NCI-H1105 treated with DMSO at 0.1 percent for 48 hours (cell line): ENCODE measurements around the gene CCR5AS.
"Not testable (repeated sequence)": the region's sequence is repeated elsewhere in the genome, so short reads cannot be mapped to it uniquely, and the experiment has no call there.

Experiments
- DNase-seq: peaks from one replicate; lab custom pipeline; 2025; lab: John Stamatoyannopoulos, UW

Gene CCR5AS

GRCh38 chr3:46402902-46403301, 4.0 kb downstream of the CCR5AS start:
- not testable (repeated sequence) for DNase-seq

GRCh38 chr3:46401579-46401978, 5.3 kb downstream of the CCR5AS start:
- no peak for DNase-seq

- DNase-seq, result no peak
These were observed 6.0 kb downstream of the CCR5AS start for GRCh38 chr3:46400846-46401245.

GRCh38 chr3:46400000-46400734, 6.7 kb downstream of the CCR5AS start:
- no peak for DNase-seq

GRCh38 chr3:46399557-46399956, 7.3 kb downstream of the CCR5AS start:
- DNase-seq, result no peak

- DNase-seq, result no peak
These were observed 7.8 kb downstream of the CCR5AS start for GRCh38 chr3:46399098-46399497.

DNA sequence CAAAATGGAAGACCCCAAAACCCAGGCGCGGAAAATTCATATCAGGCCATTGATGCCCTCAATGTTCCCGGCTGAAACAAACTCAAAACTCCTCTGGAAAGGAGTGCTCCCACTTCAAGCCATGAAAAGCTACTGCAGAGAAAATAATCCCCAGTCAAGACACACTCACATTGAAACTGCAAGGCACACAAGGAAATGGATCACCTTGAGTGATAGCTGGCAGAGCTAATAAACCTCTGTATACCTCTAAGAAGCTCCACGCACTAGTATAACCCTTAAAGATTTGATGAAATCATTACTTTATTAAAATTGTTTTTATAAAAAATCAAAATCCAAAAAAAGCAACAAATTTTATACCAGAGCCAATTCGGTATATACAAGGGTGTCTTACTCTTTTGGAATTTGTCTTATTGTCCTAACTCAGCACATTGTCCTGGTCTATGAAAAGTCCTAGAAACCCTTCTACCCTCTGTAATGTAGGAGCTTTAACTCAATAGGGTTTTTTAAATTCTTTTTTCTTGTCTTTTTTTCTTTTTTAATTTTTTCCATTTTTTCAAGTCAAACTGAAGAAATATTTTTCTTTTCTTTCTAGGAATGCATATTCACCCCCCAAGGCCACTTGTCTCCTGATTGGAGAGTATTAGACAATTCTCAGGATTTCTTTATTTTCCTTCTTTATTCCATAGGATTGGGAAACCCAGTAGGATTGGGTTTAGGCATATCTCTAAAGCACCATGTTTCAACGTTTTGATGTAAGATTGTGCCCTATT, 8.5 kb downstream of the CCR5AS start:
- DNase-seq, result no peak

GRCh38 chr3:46397111-46397510, 9.8 kb downstream of the CCR5AS start:
- DNase-seq, result no peak

DNA sequence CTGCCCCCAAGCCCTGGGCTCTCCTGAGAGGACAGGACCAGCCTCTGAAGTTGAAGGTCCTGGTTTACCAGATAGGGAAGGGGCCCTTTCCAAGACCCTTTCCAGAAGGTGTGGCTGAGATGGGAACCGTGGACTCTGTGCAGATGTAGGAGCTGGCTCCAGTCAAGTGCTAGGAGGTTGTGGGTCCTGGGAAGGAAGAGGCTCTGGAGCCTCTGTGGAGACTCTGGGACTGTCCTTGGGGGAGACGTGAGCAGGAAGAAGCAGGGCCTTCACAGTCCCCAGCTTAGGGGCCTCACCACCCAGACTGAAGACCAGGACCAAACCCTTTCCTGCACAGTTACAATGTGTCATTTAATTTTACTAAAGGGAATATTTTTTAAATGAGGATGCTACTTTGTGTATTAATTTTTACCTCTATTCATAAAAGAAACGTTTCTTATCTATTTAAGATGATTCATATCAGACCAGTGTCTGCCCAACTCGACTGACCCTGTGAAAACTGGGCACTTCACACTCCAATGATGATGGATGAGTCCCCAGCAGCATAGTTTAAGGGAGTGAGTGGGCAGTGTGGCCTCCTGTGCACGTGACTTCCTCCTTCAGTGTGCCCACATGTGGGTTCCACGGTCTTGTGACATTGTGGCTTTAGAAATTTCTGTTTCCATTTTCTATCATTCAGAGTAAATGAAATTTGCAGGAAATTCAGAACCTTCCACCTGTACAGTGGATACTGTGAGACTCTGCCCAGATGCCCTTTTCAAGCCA, 10.9 kb downstream of the CCR5AS start:
- no peak for DNase-seq

DNA sequence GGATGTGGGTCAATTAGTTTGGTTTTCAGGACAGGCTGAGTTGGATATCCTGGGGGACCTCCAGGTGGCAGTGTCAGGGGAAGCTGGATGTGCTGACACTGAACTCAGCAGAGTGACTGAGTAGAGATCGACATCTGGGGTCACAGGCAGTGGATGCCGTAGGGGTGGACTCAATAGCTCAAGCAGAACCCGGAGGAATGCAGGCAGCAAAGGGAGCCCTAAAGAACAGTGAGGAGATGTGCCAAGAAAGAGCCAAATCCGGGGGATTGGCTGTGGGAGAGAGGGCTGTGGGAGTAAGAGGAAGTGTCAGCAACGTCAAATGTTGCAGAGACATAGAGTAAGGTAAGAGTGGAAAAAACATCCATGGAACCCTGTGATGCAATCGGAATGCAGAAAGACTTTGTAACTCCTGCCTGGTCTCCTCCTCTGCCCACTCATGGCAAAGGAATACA, 11.6 kb downstream of the CCR5AS start:
- no peak for DNase-seq

- no peak for DNase-seq
These were observed 13.1 kb downstream of the CCR5AS start for GRCh38 chr3:46393554-46394434.

DNA sequence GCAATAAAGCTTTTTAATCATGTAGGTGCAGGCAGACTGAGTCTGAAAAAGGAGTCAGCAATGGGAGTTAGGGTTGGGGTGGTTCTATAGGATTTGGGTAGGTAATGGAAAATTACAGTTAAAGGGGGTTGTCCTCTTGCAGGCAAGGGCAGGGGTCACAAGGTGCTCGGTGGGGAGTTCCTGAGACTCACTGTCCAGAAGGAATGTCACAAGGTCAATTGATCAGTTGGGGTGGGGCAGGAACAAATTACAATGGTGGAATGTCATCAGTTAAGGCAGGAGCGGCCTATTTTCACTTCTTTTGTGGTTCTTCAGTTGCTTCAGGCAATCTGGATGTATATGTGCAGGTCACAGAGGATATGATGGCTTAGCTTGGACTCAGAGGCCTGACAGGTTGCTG, 13.9 kb downstream of the CCR5AS start:
- no peak for DNase-seq

GRCh38 chr3:46391526-46391925, 15.3 kb downstream of the CCR5AS start:
- not testable (repeated sequence) for DNase-seq

DNA sequence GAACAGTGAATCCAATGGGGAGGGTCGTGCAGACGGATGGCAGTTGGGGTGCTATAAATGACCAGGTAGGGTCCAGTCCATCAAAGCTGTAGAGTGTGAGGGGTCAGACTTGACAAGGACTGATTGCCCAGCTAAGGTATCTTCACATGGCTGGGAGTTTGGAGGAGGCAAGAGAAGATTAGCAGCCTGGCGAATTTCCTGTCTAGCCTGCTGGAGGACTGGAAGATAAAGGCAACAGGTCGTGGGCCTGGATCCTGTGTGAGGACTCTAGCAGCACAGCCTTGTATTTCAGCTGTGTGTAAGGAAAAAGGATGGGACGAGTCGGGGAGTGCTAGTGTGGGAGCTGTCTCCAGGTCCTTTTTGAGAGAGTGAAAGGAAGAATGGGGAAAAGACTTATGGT, 17.6 kb downstream of the CCR5AS start:
- DNase-seq, result no peak

DNA sequence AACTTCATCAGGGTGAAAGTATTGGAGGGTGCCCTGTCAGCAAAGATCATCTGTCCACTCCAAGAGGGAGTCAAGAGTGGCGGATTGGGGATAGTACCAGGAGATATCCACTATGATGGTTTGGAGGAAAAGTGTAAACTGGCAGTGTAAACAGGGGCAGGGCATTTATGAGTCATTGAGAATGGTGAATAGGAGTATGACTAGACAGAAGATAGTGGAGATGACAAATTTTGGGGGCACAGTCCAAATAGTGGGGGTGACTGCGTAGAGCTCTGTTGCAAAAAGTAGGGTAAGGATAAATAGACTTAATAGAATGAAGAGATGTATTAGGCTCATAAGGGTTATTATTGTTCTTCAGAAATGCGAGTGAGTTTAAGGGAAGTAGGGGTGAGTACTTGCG, 18.0 kb downstream of the CCR5AS start:
- not testable (repeated sequence) for DNase-seq

DNA sequence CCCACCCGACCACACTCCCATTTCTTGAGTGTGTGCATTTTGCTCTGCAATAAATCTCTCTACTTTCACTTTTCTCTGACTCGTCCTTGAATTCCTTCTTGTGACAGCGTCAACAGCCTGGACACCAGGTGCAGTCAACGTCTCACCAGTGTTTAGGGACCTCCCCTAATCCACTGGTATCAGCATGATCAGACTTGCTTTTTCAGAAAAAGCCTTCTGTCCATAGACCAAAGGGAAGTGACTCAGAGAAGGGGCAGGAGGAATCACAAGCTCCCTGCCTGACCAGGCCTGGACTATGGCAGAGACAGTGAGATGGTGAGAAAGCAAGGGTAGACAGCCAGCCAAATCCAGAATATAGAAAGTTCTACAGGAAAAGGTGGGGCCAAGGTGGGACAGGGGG, 20.7 kb downstream of the CCR5AS start:
- DNase-seq, result peak; percentile 11

DNA sequence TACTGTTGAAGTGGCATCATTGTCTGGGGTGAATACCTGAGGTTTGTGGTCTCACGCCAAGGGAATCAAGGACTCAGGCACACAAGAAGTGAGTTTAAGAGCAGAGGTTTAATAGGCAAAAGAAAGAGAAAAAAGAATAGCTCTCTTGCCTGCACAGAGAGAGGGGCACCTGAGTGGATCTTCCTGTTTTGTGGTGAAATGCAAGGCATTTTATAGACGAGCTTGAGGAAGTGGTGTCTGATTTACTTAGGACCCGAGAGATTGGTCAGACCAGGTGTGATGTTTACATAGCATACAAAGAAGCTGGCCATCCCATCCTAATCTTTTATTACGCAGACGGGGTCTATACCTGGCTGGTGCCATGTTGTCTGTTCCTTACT, 22.9 kb downstream of the CCR5AS start:
- DNase-seq, result no peak

DNA sequence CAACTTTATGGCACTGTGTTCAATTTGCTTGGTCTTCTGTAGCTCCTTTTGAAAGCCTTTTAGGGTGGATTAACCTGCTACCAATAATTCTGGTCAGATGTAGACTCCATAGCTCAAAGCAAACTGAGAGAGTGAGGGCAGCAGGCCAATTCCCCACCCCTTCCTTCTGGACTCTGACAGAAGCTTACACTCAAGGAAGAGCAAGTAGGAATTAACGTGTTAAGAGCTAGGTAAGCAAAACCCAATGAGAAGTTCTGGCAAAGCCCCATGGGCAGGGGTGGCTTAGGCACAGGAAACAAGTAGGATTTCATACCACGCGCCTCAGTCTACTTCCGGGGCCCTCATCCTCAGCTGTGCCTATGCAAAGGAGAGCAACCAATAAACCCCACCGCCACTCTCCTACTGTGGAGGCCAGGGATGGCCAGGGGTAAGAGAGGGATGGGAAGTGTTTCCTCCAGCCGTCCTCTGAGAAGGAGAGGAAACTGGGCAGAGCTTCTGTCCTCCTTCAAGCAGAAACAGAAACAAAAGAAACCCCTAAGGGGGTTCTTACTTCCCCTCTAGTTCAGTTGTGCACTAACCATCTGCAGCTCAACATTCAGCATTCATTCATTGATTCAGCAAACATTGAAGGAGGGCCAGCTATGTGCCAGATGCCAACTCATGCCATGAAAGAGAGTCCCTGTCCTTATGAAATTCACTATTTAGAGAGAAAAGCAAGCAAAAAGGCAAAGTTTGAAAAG, 23.5 kb downstream of the CCR5AS start:
- no peak for DNase-seq

GRCh38 chr3:46381625-46382024, 25.2 kb downstream of the CCR5AS start:
- DNase-seq, result no peak

DNA sequence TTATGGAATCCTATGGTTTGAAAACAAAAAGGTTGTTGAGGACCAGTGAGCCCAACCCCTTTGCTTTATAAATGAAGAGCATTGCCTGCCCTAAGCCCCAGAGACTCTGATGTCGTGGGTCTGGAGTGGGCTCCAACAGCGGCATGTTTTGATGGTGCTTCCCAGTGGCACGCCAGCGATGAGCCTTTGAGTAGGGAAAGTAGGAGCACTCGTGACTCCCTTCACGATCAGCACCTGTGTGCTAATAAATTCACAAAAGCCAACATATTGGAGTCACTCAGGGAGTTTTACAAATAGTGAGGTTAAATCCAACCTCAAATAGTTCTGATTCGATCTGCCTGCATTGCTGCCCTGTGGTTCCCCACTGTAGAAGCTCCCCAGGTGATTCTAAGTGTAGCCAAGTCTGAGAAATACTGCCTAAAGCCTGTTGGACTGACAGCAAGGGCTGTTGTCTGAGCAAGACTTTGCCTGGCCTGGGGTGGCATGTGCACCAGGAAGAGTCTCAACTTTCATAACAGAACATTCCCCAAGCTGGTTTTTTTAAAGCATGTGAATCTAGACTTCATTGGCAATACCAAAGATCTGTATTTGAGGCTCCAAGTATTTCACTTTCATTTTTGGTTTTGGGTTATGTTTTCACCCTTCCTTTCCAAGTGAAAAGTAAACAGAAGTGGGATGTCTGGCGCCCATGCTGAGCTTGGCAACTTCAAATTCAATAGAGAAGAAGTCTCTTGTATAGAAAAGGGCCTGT, 26.2 kb downstream of the CCR5AS start:
- DNase-seq, result no peak
